ENCODE results near the gene ERCC2. TPM values are rescaled to one million over a fixed set of nuclear protein-coding genes. Genes with fewer than 3 reads are reported as not detected.

Gene ERCC2
- polyA plus RNA-seq, 4 donors, result 3.4 to 20.3 (median 7.9) TPM

- FAIRE-seq, result no peak
Observed at GRCh38 chr19:45349126-45349415, 21.3 kb downstream of the ERCC2 start.

GRCh38 chr19:45348367-45349125 lies 21.8 kb downstream of the ERCC2 start:
- H3K27ac ChIP-seq (ENCODE audit: low read depth in 1 of 3, low read length in 2 of 3), result no peak overlapping the region
- peaks cover 4 to 35% (median 4%) of the 10 kb centered on the region in 3 donors for H3K27me3 ChIP-seq (ENCODE audit: control insufficient read depth in 3 of 3, insufficient read depth in 3 of 3, low read length in 3 of 3)
- no peak for FAIRE-seq
- H3K9me3 ChIP-seq (ENCODE audit: control insufficient read depth in 2 of 2, insufficient read depth in 1 of 2, low read depth in 1 of 2, low read length in 1 of 2), result no peaks in the 10 kb centered on the region
- WGBS, 3 donors, result 60 to 77% (median 64%) methylated on average over 20 to 23 of the region's 23 CpGs
- no peaks in the 10 kb centered on the region for H3K4me1 ChIP-seq (ENCODE audit: control insufficient read depth in 3 of 3, insufficient read depth in 2 of 3, low read depth in 1 of 3, low read length in 2 of 3)
- DNase-seq, result no peak
- peaks cover 0 to 43% (median 6%) of the 10 kb centered on the region in 3 donors for H3K36me3 ChIP-seq (ENCODE audit: control insufficient read depth in 3 of 3, insufficient read depth in 2 of 3, low read depth in 1 of 3, low read length in 3 of 3)
- no peak overlapping the region for H3K4me3 ChIP-seq (ENCODE audit: low read depth in 1 of 3, low read length in 3 of 3)

More at GRCh38 chr19:45349126-45349415, 21.3 kb downstream of the ERCC2 start:
- Histone ChIP-seq H3K4me1 (ENCODE audit: control insufficient read depth in 3 of 3, insufficient read depth in 2 of 3, low read depth in 1 of 3, low read length in 2 of 3) (no peaks in the 10 kb centered on the region), H3K27ac (ENCODE audit: low read depth in 1 of 3, low read length in 2 of 3) (no peak overlapping the region), H3K36me3 (ENCODE audit: control insufficient read depth in 3 of 3, insufficient read depth in 2 of 3, low read depth in 1 of 3, low read length in 3 of 3) (peaks cover 0 to 47% (median 6%) of the 10 kb centered on the region in 3 donors), H3K27me3 (ENCODE audit: control insufficient read depth in 3 of 3, insufficient read depth in 3 of 3, low read length in 3 of 3) (peaks cover 4 to 32% (median 4%) of the 10 kb centered on the region in 3 donors), H3K9me3 (ENCODE audit: control insufficient read depth in 2 of 2, insufficient read depth in 1 of 2, low read depth in 1 of 2, low read length in 1 of 2) (no peaks in the 10 kb centered on the region), H3K4me3 (ENCODE audit: low read depth in 1 of 3, low read length in 3 of 3) (no peak overlapping the region)
- DNase-seq, result no peak
- 45 to 55% (median 53%) methylated on average over 3 of the region's 3 CpGs for WGBS, 3 donors

GRCh38 chr19:45347570-45348366 lies 22.6 kb downstream of the ERCC2 start:
- peaks cover 0 to 36% (median 6%) of the 10 kb centered on the region in 3 donors for H3K36me3 ChIP-seq (ENCODE audit: control insufficient read depth in 3 of 3, insufficient read depth in 2 of 3, low read depth in 1 of 3, low read length in 3 of 3)
- H3K27ac ChIP-seq (ENCODE audit: low read depth in 1 of 3, low read length in 2 of 3), result no peak overlapping the region
- WGBS, 3 donors, result 65 to 76% (median 75%) methylated on average over 25 of the region's 25 CpGs
- peaks cover 4 to 38% (median 4%) of the 10 kb centered on the region in 3 donors for H3K27me3 ChIP-seq (ENCODE audit: control insufficient read depth in 3 of 3, insufficient read depth in 3 of 3, low read length in 3 of 3)
- no peaks in the 10 kb centered on the region for H3K9me3 ChIP-seq (ENCODE audit: control insufficient read depth in 2 of 2, insufficient read depth in 1 of 2, low read depth in 1 of 2, low read length in 1 of 2)
- FAIRE-seq (no peak), DNase-seq (no peak)
- H3K4me1 ChIP-seq (ENCODE audit: control insufficient read depth in 3 of 3, insufficient read depth in 2 of 3, low read depth in 1 of 3, low read length in 2 of 3), result no peaks in the 10 kb centered on the region
- no peak overlapping the region for H3K4me3 ChIP-seq (ENCODE audit: low read depth in 1 of 3, low read length in 3 of 3)

GRCh38 chr19:45346449-45346848 lies 23.9 kb downstream of the ERCC2 start:
- H3K27ac ChIP-seq (ENCODE audit: low read depth in 1 of 3, low read length in 2 of 3), result no peak overlapping the region
- FAIRE-seq (no peak), DNase-seq (no peak)
- no peaks in the 10 kb centered on the region for H3K9me3 ChIP-seq (ENCODE audit: control insufficient read depth in 2 of 2, insufficient read depth in 1 of 2, low read depth in 1 of 2, low read length in 1 of 2)
- WGBS, 3 donors, result 16 to 27% (median 19%) methylated on average over 24 to 27 of the region's 27 CpGs
- peaks cover 0 to 23% (median 3%) of the 10 kb centered on the region in 3 donors for H3K36me3 ChIP-seq (ENCODE audit: control insufficient read depth in 3 of 3, insufficient read depth in 2 of 3, low read depth in 1 of 3, low read length in 3 of 3)
- no peak overlapping the region for H3K4me3 ChIP-seq (ENCODE audit: low read depth in 1 of 3, low read length in 3 of 3)
- H3K4me1 ChIP-seq (ENCODE audit: control insufficient read depth in 3 of 3, insufficient read depth in 2 of 3, low read depth in 1 of 3, low read length in 2 of 3), result no peaks in the 10 kb centered on the region
- H3K27me3 ChIP-seq (ENCODE audit: control insufficient read depth in 3 of 3, insufficient read depth in 3 of 3, low read length in 3 of 3), result peaks cover 4 to 50% (median 8%) of the 10 kb centered on the region in 3 donors

- no peak overlapping the region for H3K27ac ChIP-seq (ENCODE audit: low read depth in 1 of 3, low read length in 2 of 3)
- FAIRE-seq, result no peak
- H3K9me3 ChIP-seq (ENCODE audit: control insufficient read depth in 2 of 2, insufficient read depth in 1 of 2, low read depth in 1 of 2, low read length in 1 of 2), result no peaks in the 10 kb centered on the region
- peaks cover 0 to under 1% (median 0%) of the 10 kb centered on the region in 3 donors for H3K4me1 ChIP-seq (ENCODE audit: control insufficient read depth in 3 of 3, insufficient read depth in 2 of 3, low read depth in 1 of 3, low read length in 2 of 3)
- WGBS, 3 donors, result 54 to 77% (median 57%) methylated on average over 15 of the region's 15 CpGs
- peaks cover 4 to 58% (median 8%) of the 10 kb centered on the region in 3 donors for H3K27me3 ChIP-seq (ENCODE audit: control insufficient read depth in 3 of 3, insufficient read depth in 3 of 3, low read length in 3 of 3)
- H3K36me3 ChIP-seq (ENCODE audit: control insufficient read depth in 3 of 3, insufficient read depth in 2 of 3, low read depth in 1 of 3, low read length in 3 of 3), result peaks cover 0 to 13% (median 3%) of the 10 kb centered on the region in 3 donors
- H3K4me3 ChIP-seq (ENCODE audit: low read depth in 1 of 3, low read length in 3 of 3), result no peak overlapping the region
- no peak for DNase-seq
Observed at GRCh38 chr19:45345506-45345860, 24.9 kb downstream of the ERCC2 start.

GRCh38 chr19:45344621-45345505 lies 25.5 kb downstream of the ERCC2 start:
- H3K4me1 ChIP-seq (ENCODE audit: control insufficient read depth in 3 of 3, insufficient read depth in 2 of 3, low read depth in 1 of 3, low read length in 2 of 3), result peaks cover 0 to 4% (median 0%) of the 10 kb centered on the region in 3 donors
- H3K27ac ChIP-seq (ENCODE audit: low read depth in 1 of 3, low read length in 2 of 3), result no peak overlapping the region
- H3K36me3 ChIP-seq (ENCODE audit: control insufficient read depth in 3 of 3, insufficient read depth in 2 of 3, low read depth in 1 of 3, low read length in 3 of 3), result peaks cover 0 to 7% (median under 1%) of the 10 kb centered on the region in 3 donors
- H3K9me3 ChIP-seq (ENCODE audit: control insufficient read depth in 2 of 2, insufficient read depth in 1 of 2, low read depth in 1 of 2, low read length in 1 of 2), result no peaks in the 10 kb centered on the region
- FAIRE-seq (no peak), DNase-seq (peak in 1 of 2 donors; percentile 17)
- WGBS, 3 donors, result 15 to 42% (median 34%) methylated on average over 10 to 15 of the region's 15 CpGs
- no peak overlapping the region for H3K4me3 ChIP-seq (ENCODE audit: low read depth in 1 of 3, low read length in 3 of 3)
- peaks cover 4 to 63% (median 8%) of the 10 kb centered on the region in 3 donors for H3K27me3 ChIP-seq (ENCODE audit: control insufficient read depth in 3 of 3, insufficient read depth in 3 of 3, low read length in 3 of 3)

- WGBS, 3 donors, result 76 to 82% (median 79%) methylated on average over 13 of the region's 13 CpGs
- no peak for FAIRE-seq
- peaks cover 4 to 63% (median 8%) of the 10 kb centered on the region in 3 donors for H3K27me3 ChIP-seq (ENCODE audit: control insufficient read depth in 3 of 3, insufficient read depth in 3 of 3, low read length in 3 of 3)
Observed at GRCh38 chr19:45342911-45343310, 27.5 kb downstream of the ERCC2 start.

More at GRCh38 chr19:45342911-45343310, 27.5 kb downstream of the ERCC2 start:
- Histone ChIP-seq H3K4me1 (ENCODE audit: control insufficient read depth in 3 of 3, insufficient read depth in 2 of 3, low read depth in 1 of 3, low read length in 2 of 3) (peaks cover 0 to 4% (median 0%) of the 10 kb centered on the region in 3 donors), H3K36me3 (ENCODE audit: control insufficient read depth in 3 of 3, insufficient read depth in 2 of 3, low read depth in 1 of 3, low read length in 3 of 3) (no peaks in the 10 kb centered on the region), H3K4me3 (ENCODE audit: low read depth in 1 of 3, low read length in 3 of 3) (no peak overlapping the region), H3K9me3 (ENCODE audit: control insufficient read depth in 2 of 2, insufficient read depth in 1 of 2, low read depth in 1 of 2, low read length in 1 of 2) (no peaks in the 10 kb centered on the region), H3K27ac (ENCODE audit: low read depth in 1 of 3, low read length in 2 of 3) (no peak overlapping the region)
- DNase-seq, result no peak
